Parathyroid adenoma (tissue), 2 donors: ENCODE results near the gene METTL16.
"Not testable (repeated sequence)": the region's sequence is repeated elsewhere in the genome, so short reads cannot be mapped to it uniquely, and the experiment has no call there.

ENCODE experiments used
- H2AFZ ChIP-seq: fragments of 300-600 bp; sonication (generic); one replicate; pipeline ENCODE4 v1.7.0; 2017; ENCODE audit warnings: antibody characterized with exemption, mild to moderate bottlenecking
- H3K27ac ChIP-seq: fragments of 300-600 bp; sonication (generic); one replicate; pipeline ENCODE4 v1.7.0; 2017
- H3K27me3 ChIP-seq: fragments of 300-600 bp; sonication (generic); one replicate; pipeline ENCODE4 v1.7.0; 2017; ENCODE audit warnings: low read length; ENCODE audit not compliant: control insufficient read depth, insufficient read depth
- H3K36me3 ChIP-seq: fragments of 300-600 bp; sonication (generic); one replicate; pipeline ENCODE4 v1.7.0; 2017; ENCODE audit warnings: low read length; ENCODE audit not compliant: control insufficient read depth, insufficient read depth
- H3K4me1 ChIP-seq: fragments of 300-600 bp; sonication (generic); one replicate; pipeline ENCODE4 v1.7.0; 2017; ENCODE audit warnings: control low read depth
- H3K4me2 ChIP-seq: fragments of 300-600 bp; sonication (generic); one replicate; pipeline ENCODE4 v1.7.0; 2017; ENCODE audit warnings: low read length
- H3K4me3 ChIP-seq: fragments of 300-600 bp; sonication (generic); one replicate; pipeline ENCODE4 v1.7.0; 2017; ENCODE audit warnings: low read depth, low read length
- H3K79me2 ChIP-seq: fragments of 300-600 bp; sonication (generic); one replicate; pipeline ENCODE4 v1.7.0; 2017; ENCODE audit warnings: control low read depth
- H3K9ac ChIP-seq: fragments of 300-600 bp; sonication (generic); one replicate; pipeline ENCODE4 v1.7.0; 2017; ENCODE audit warnings: mild to moderate bottlenecking
- H3K9me3 ChIP-seq: fragments of 300-600 bp; sonication (generic); one replicate; pipeline ENCODE4 v1.7.0; 2017; ENCODE audit warnings: low read length; ENCODE audit not compliant: control insufficient read depth
- TF ChIP-seq, protein P1 (sequence below): fragments of 300-600 bp; sonication (generic); IDR thresholded peaks from one replicate; pipeline ENCODE4 v1.7.0; 2017; ENCODE audit warnings: antibody characterized with exemption, mild to moderate bottlenecking
- donor health status: primary hyperparathyroidism.

Gene METTL16

DNA sequence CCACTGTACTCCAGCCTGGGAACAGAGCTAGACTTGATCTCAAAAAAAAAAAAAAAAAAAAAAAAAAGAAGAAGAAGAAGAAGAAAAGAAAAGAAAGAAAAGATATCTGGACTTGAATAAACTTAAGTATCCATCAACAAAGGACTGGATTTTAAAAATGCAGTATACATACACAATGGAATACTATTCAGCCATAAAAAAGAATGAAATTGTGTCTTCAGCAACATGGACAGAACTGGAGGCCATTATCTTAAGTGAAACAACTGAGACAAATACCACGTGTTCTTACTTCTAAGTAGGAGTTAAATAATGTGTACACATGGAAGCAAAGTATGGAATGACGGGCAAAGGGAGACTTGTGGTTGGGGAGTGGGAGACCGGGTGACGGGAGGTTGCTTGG is 70.8 kb downstream of the METTL16 start:
- Histone ChIP-seq H2AFZ (no peak overlapping the region), H3K79me2 (peaks cover 17% of the 10 kb centered on the region), H3K27ac (no peak overlapping the region), H3K4me2 (no peak overlapping the region), H3K9me3 (no peaks in the 10 kb centered on the region), H3K9ac (no peak overlapping the region), H3K4me3 (no peak overlapping the region), H3K36me3 (no peaks in the 10 kb centered on the region), H3K27me3 (no peaks in the 10 kb centered on the region), H3K4me1 (no peaks in the 10 kb centered on the region)
- TF ChIP-seq, protein P1, sequence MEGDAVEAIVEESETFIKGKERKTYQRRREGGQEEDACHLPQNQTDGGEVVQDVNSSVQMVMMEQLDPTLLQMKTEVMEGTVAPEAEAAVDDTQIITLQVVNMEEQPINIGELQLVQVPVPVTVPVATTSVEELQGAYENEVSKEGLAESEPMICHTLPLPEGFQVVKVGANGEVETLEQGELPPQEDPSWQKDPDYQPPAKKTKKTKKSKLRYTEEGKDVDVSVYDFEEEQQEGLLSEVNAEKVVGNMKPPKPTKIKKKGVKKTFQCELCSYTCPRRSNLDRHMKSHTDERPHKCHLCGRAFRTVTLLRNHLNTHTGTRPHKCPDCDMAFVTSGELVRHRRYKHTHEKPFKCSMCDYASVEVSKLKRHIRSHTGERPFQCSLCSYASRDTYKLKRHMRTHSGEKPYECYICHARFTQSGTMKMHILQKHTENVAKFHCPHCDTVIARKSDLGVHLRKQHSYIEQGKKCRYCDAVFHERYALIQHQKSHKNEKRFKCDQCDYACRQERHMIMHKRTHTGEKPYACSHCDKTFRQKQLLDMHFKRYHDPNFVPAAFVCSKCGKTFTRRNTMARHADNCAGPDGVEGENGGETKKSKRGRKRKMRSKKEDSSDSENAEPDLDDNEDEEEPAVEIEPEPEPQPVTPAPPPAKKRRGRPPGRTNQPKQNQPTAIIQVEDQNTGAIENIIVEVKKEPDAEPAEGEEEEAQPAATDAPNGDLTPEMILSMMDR = no peak

DNA sequence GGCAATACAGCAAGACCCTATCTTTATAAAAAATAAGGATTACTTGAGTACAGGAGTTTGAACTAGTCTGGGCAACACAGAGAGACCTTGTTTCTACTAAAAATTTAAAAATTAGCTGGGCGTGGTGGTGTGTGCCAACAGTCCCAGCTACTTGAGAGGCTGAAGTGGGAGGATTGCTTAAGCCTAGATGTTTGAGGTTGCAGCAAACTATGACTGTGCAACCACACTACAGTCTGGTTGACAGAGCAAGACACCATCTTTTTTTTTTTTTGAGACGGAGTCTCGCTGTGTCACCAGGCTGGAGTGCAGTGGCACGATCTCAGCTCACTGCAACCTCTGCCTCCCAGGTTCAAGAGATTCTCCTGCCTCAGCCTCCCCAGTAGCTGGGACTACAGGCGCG is 71.7 kb downstream of the METTL16 start:
- not testable (repeated sequence) for H3K27me3 ChIP-seq

DNA sequence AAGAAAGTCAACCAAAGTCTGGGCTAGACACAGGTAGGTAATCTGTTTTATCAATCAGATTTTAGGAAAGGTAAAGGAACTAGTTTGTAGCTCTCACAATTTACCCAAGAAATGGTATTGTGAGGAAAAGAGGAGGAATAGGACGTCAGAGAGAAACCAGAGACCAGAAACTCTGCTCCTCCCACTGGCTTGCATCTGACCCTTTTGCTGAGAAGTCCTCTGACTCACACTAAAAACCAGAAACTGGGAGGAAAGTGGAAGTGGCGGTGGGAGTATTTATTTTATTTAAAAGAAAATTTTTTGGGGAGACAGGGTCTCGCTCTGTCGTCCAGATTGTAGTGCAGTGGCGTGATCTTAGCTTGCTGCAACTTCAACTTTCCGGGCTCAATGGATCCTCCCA is 72.9 kb downstream of the METTL16 start:
- Histone ChIP-seq H3K79me2 (peaks cover 19% of the 10 kb centered on the region), H3K4me2 (no peak overlapping the region), H3K36me3 (no peaks in the 10 kb centered on the region), H3K9me3 (no peaks in the 10 kb centered on the region), H3K9ac (no peak overlapping the region), H3K27ac (no peak overlapping the region), H3K27me3 (no peaks in the 10 kb centered on the region), H3K4me1 (no peaks in the 10 kb centered on the region), H3K4me3 (no peak overlapping the region), H2AFZ (no peak overlapping the region)
- TF ChIP-seq, protein P1 = no peak

More for the DNA sequence above, 71.7 kb downstream of the METTL16 start:
- H3K4me3 ChIP-seq, H3K4me1 ChIP-seq, H3K9ac ChIP-seq, H3K4me2 ChIP-seq, H3K36me3 ChIP-seq, H3K27ac ChIP-seq, H3K9me3 ChIP-seq, H2AFZ ChIP-seq: not testable (repeated sequence)
- peaks cover 19% of the 10 kb centered on the region for H3K79me2 ChIP-seq

DNA sequence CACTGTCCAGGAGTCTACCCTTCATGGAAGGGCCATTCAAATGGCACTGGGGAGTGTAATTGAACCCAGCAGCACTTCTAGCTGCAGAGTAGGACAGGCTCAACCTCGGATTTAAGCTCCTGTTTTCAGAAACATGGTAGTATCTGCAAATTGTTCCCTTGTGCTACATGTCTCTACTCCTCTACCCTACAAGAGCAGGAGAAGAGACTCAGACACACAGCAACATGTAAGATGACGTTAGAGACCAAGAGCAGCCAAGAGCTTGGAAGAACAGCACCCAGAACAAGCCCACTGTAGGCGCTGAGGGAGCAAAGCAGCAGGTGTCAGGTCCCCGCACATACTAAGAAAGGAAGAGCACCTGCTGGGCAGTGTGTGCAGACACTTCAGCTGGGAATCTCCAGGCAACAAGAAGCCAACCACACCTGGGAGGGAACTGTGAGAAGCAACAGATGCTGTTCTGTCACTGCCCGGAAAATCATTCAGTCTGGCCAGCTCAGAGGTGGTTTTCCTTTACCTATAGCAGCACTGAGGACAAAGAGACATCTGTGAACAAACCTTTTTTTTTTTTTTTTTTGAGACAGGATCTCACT is 75.3 kb downstream of the METTL16 start:
- TF ChIP-seq, protein P1 = no peak
- no peak overlapping the region for H3K4me3 ChIP-seq
- H3K4me2 ChIP-seq = no peak overlapping the region
- H3K79me2 ChIP-seq = peaks cover 20% of the 10 kb centered on the region
- no peaks in the 10 kb centered on the region for H3K9me3 ChIP-seq
- no peak overlapping the region for H3K27ac ChIP-seq
- H3K9ac ChIP-seq = no peak overlapping the region
- H3K4me1 ChIP-seq = no peaks in the 10 kb centered on the region
- no peak overlapping the region for H2AFZ ChIP-seq
- no peaks in the 10 kb centered on the region for H3K36me3 ChIP-seq
- H3K27me3 ChIP-seq = no peaks in the 10 kb centered on the region

DNA sequence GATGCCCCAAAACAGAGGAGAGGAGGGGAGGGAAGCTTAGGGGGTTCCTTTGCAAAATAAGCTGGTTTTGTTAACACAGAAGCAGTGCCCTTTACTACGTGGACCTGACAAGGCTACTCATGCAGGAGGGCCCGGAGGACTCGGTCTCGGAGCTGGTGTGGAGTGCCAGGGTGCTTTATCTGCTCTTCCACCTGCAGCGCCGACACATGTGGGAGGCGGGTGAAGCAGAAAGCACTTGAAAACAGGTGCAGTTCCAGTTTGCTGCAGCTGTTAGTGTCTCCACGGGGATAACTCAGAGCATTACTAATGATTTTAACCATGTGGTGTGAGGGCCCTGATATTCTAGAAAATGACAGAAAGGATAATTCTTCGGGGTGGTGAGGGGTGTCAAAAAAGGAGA is 75.8 kb downstream of the METTL16 start:
- TF ChIP-seq, protein P1 = no peak
- H3K27me3 ChIP-seq = no peaks in the 10 kb centered on the region
- H2AFZ ChIP-seq = no peak overlapping the region
- H3K4me1 ChIP-seq = no peaks in the 10 kb centered on the region
- H3K27ac ChIP-seq = no peak overlapping the region
- no peaks in the 10 kb centered on the region for H3K9me3 ChIP-seq
- H3K36me3 ChIP-seq = no peaks in the 10 kb centered on the region
- no peak overlapping the region for H3K9ac ChIP-seq
- H3K4me2 ChIP-seq = no peak overlapping the region
- H3K79me2 ChIP-seq = peaks cover 17% of the 10 kb centered on the region
- H3K4me3 ChIP-seq = no peak overlapping the region
